ENCODE results near the gene COX4I2. TPM values are rescaled to one million over a fixed set of nuclear protein-coding genes. Genes with fewer than 3 reads are reported as not detected.
A peak's percentile ranks its signal among the peaks of the same experiment; 100 is the strongest.

COX4I2 gene
- total RNA-seq, 5 donors from 2014 or later (not counting 1 experiment from before 2014, with no cell fraction given), result not detected

GRCh38 chr20:31654534-31654933 lies 16.8 kb downstream of the COX4I2 start:
- peaks cover 0 to 5% of the 10 kb centered on the region in 2 experiments for H3K27me3 ChIP-seq (replicated peaks in 1 of 2; ENCODE audit: control insufficient read depth in 2 of 2, extremely low read depth in 1 of 2, insufficient read depth in 2 of 2, low read length in 1 of 2)
- Mint-ChIP-seq H3K27me3 (no peaks in the 10 kb centered on the region), H3K4me3 (no peak overlapping the region), H3K4me1 (no peaks in the 10 kb centered on the region), H3K36me3 (no peaks in the 10 kb centered on the region), H3K9me3 (no peaks in the 10 kb centered on the region), H3K27ac (no peak overlapping the region)
- ChIA-PET CTCF (interaction anchor here in 1 of 2 donors (0.7 to 1.3 kb wide), 2 partner anchors 12 to 69 kb away, joined by 3 to 4 read pairs; no protein-coding TSS in a partner anchor), POLR2A (no interaction called here)
- H3K36me3 ChIP-seq (ENCODE audit: control insufficient read depth in 2 of 2, extremely low read depth in 1 of 2, insufficient read depth in 1 of 2, low read length in 1 of 2), result no peaks in the 10 kb centered on the region
- DNase-seq (no peak), ATAC-seq (replicated peaks in 1 of 4) (no peak)
- 100% methylated on average over 1 of the region's 5 CpGs for WGBS (ENCODE audit: insufficient coverage)
- H3K4me1 ChIP-seq (ENCODE audit: control insufficient read depth in 1 of 2, extremely low read depth in 1 of 2, insufficient read depth in 2 of 2, low read length in 2 of 2), result no peaks in the 10 kb centered on the region
- H3K9me3 ChIP-seq, result no peaks in the 10 kb centered on the region
- H3K27ac ChIP-seq (ENCODE audit: low read length), result no peak overlapping the region
- H3K4me3 ChIP-seq (ENCODE audit: control insufficient read depth in 1 of 2, extremely low read depth in 1 of 2, low read length in 1 of 2), result no peak overlapping the region

GRCh38 chr20:31661625-31662371 lies 24.1 kb downstream of the COX4I2 start:
- H3K27ac Mint-ChIP-seq, result peak overlapping the region; percentile 82 to 86
- peak overlapping the region; percentile 42 to 57 for H3K4me3 ChIP-seq (ENCODE audit: control insufficient read depth in 1 of 2, extremely low read depth in 1 of 2, low read length in 1 of 2)
- H3K4me1 Mint-ChIP-seq, result peaks cover 24 to 39% (median 27%) of the 10 kb centered on the region in 3 donors
- WGBS (ENCODE audit: insufficient coverage), result 5% methylated on average over 26 of the region's 31 CpGs
- CTCF ChIA-PET, result interaction anchor here (0.6 to 7.1 kb wide), 27 partner anchors 13 to 218 kb away, joined by 3 to 282 read pairs (median 5); partner anchors contain the start of genes BCL2L1 (in 2 of the 2) and TPX2 (in 1 of the 2)
- H3K4me1 ChIP-seq (ENCODE audit: control insufficient read depth in 1 of 2, extremely low read depth in 1 of 2, insufficient read depth in 2 of 2, low read length in 2 of 2), result peaks cover 4 to 41% of the 10 kb centered on the region in 2 experiments
- H3K9me3 Mint-ChIP-seq, result no peaks in the 10 kb centered on the region
- ATAC-seq (replicated peaks in 1 of 4) (peak; percentile 86 to 90 (median 88)), DNase-seq (peak; percentile 41 to 90 (median 72))
- POLR2A ChIA-PET, result interaction anchor here (0.9 to 1.6 kb wide), 2 partner anchors 62 to 67 kb away, joined by 3 to 13 read pairs; no protein-coding TSS in a partner anchor
- no peaks in the 10 kb centered on the region for H3K9me3 ChIP-seq
- peaks cover 9% of the 10 kb centered on the region for H3K36me3 Mint-ChIP-seq
- H3K27me3 ChIP-seq (replicated peaks in 1 of 2; ENCODE audit: control insufficient read depth in 2 of 2, extremely low read depth in 1 of 2, insufficient read depth in 2 of 2, low read length in 1 of 2), result peaks cover 0 to 4% of the 10 kb centered on the region in 2 experiments
- H3K36me3 ChIP-seq (ENCODE audit: control insufficient read depth in 2 of 2, extremely low read depth in 1 of 2, insufficient read depth in 1 of 2, low read length in 1 of 2), result peaks cover 0 to 14% of the 10 kb centered on the region in 2 donors
- no peaks in the 10 kb centered on the region for H3K27me3 Mint-ChIP-seq
- H3K4me3 Mint-ChIP-seq, result peak overlapping the region; percentile 68 to 85 (median 73)
- peak overlapping the region; percentile 14 for H3K27ac ChIP-seq (ENCODE audit: low read length)

GRCh38 chr20:31662372-31662854 lies 24.7 kb downstream of the COX4I2 start:
- Mint-ChIP-seq H3K27me3 (no peaks in the 10 kb centered on the region), H3K27ac (peak overlapping the region; percentile 82 to 86), H3K9me3 (no peaks in the 10 kb centered on the region), H3K4me1 (peaks cover 30 to 44% (median 30%) of the 10 kb centered on the region in 3 donors), H3K4me3 (peak overlapping the region; percentile 68 to 85 (median 73)), H3K36me3 (peaks cover 10% of the 10 kb centered on the region)
- CTCF ChIA-PET, result interaction anchor here (0.8 to 7.1 kb wide), 16 partner anchors 13 to 112 kb away, joined by 3 to 282 read pairs (median 8); partner anchors contain the start of gene BCL2L1 (in 2 of the 2)
- no peak for ATAC-seq (replicated peaks in 1 of 4)
- H3K36me3 ChIP-seq (ENCODE audit: control insufficient read depth in 2 of 2, extremely low read depth in 1 of 2, insufficient read depth in 1 of 2, low read length in 1 of 2), result peaks cover 0 to 14% of the 10 kb centered on the region in 2 donors
- peaks cover 0 to 4% of the 10 kb centered on the region in 2 experiments for H3K27me3 ChIP-seq (replicated peaks in 1 of 2; ENCODE audit: control insufficient read depth in 2 of 2, extremely low read depth in 1 of 2, insufficient read depth in 2 of 2, low read length in 1 of 2)
- no peak overlapping the region for H3K4me3 ChIP-seq (ENCODE audit: control insufficient read depth in 1 of 2, extremely low read depth in 1 of 2, low read length in 1 of 2)
- POLR2A ChIA-PET, result interaction anchor here in 1 of 2 donors (1.6 kb wide), 1 partner anchor 61 kb away, joined by 13 read pairs; no protein-coding TSS in a partner anchor
- no peaks in the 10 kb centered on the region for H3K9me3 ChIP-seq
- no peak for DNase-seq
- 93% methylated on average over 4 of the region's 6 CpGs for WGBS (ENCODE audit: insufficient coverage)
- H3K4me1 ChIP-seq (ENCODE audit: control insufficient read depth in 1 of 2, extremely low read depth in 1 of 2, insufficient read depth in 2 of 2, low read length in 2 of 2), result peaks cover 4 to 47% of the 10 kb centered on the region in 2 experiments
- peak overlapping the region; percentile 14 for H3K27ac ChIP-seq (ENCODE audit: low read length)

GRCh38 chr20:31663524-31663837 lies 25.8 kb downstream of the COX4I2 start:
- H3K4me1 ChIP-seq (ENCODE audit: control insufficient read depth in 1 of 2, extremely low read depth in 1 of 2, insufficient read depth in 2 of 2, low read length in 2 of 2), result peaks cover 4 to 56% of the 10 kb centered on the region in 2 experiments
- H3K36me3 ChIP-seq (ENCODE audit: control insufficient read depth in 2 of 2, extremely low read depth in 1 of 2, insufficient read depth in 1 of 2, low read length in 1 of 2), result peaks cover 0 to 14% of the 10 kb centered on the region in 2 donors
- H3K4me3 Mint-ChIP-seq, result no peak overlapping the region
- peaks cover 0 to 4% of the 10 kb centered on the region in 2 experiments for H3K27me3 ChIP-seq (replicated peaks in 1 of 2; ENCODE audit: control insufficient read depth in 2 of 2, extremely low read depth in 1 of 2, insufficient read depth in 2 of 2, low read length in 1 of 2)
- H3K9me3 ChIP-seq, result no peaks in the 10 kb centered on the region
- no peak overlapping the region for H3K4me3 ChIP-seq (ENCODE audit: control insufficient read depth in 1 of 2, extremely low read depth in 1 of 2, low read length in 1 of 2)
- ChIA-PET POLR2A (no interaction called here), CTCF (interaction anchor here (3.0 to 7.1 kb wide), 3 partner anchors 12 to 60 kb away, joined by 36 to 282 read pairs (median 41); partner anchors contain the start of gene BCL2L1 (in 2 of the 2))
- no peak for DNase-seq
- H3K27ac ChIP-seq (ENCODE audit: low read length), result peak overlapping the region; percentile 28
- 100% methylated on average over 1 of the region's 2 CpGs for WGBS (ENCODE audit: insufficient coverage)
- peaks cover 17% of the 10 kb centered on the region for H3K36me3 Mint-ChIP-seq
- H3K4me1 Mint-ChIP-seq, result peaks cover 38 to 52% (median 40%) of the 10 kb centered on the region in 3 donors
- no peaks in the 10 kb centered on the region for H3K27me3 Mint-ChIP-seq
- no peak for ATAC-seq (replicated peaks in 1 of 4)
- H3K27ac Mint-ChIP-seq, result peak overlapping the region; percentile 68 to 76
- H3K9me3 Mint-ChIP-seq, result no peaks in the 10 kb centered on the region

- DNase-seq, result no peak
- CTCF ChIA-PET, result interaction anchor here (0.5 to 7.1 kb wide), 7 partner anchors 11 to 59 kb away, joined by 3 to 282 read pairs (median 13); partner anchors contain the start of gene BCL2L1 (in 2 of the 2)
- H3K36me3 ChIP-seq (ENCODE audit: control insufficient read depth in 2 of 2, extremely low read depth in 1 of 2, insufficient read depth in 1 of 2, low read length in 1 of 2), result peaks cover 0 to 14% of the 10 kb centered on the region in 2 donors
- peak overlapping the region; percentile 28 for H3K27ac ChIP-seq (ENCODE audit: low read length)
- H3K27ac Mint-ChIP-seq, result peak overlapping the region; percentile 68 to 76
- peaks cover 38 to 54% (median 41%) of the 10 kb centered on the region in 3 donors for H3K4me1 Mint-ChIP-seq
- H3K9me3 Mint-ChIP-seq, result no peaks in the 10 kb centered on the region
- peaks cover 4 to 60% of the 10 kb centered on the region in 2 experiments for H3K4me1 ChIP-seq (ENCODE audit: control insufficient read depth in 1 of 2, extremely low read depth in 1 of 2, insufficient read depth in 2 of 2, low read length in 2 of 2)
- no peaks in the 10 kb centered on the region for H3K9me3 ChIP-seq
- 71% methylated on average over 1 of the region's 11 CpGs for WGBS (ENCODE audit: insufficient coverage)
- H3K36me3 Mint-ChIP-seq, result peaks cover 17% of the 10 kb centered on the region
- POLR2A ChIA-PET, result interaction anchor here in 1 of 2 donors (0.7 kb wide), 1 partner anchor 35 kb away, joined by 15 read pairs; no protein-coding TSS in a partner anchor
- H3K27me3 Mint-ChIP-seq, result no peaks in the 10 kb centered on the region
- no peak overlapping the region for H3K4me3 Mint-ChIP-seq
- no peak for ATAC-seq (replicated peaks in 1 of 4)
- no peak overlapping the region for H3K4me3 ChIP-seq (ENCODE audit: control insufficient read depth in 1 of 2, extremely low read depth in 1 of 2, low read length in 1 of 2)
- H3K27me3 ChIP-seq (replicated peaks in 1 of 2; ENCODE audit: control insufficient read depth in 2 of 2, extremely low read depth in 1 of 2, insufficient read depth in 2 of 2, low read length in 1 of 2), result peaks cover 0 to 4% of the 10 kb centered on the region in 2 experiments
Measured at GRCh38 chr20:31663838-31664695, 26.4 kb downstream of the COX4I2 start.
